H9 (cell line): ENCODE measurements around the gene VCAN. TPM values are rescaled to one million over a fixed set of nuclear protein-coding genes. Genes with fewer than 3 reads are reported as not detected.
A peak's percentile ranks its signal among the peaks of the same experiment; 100 is the strongest.

Experiments used
- DNase-seq: peaks from one replicate; pipeline ENCODE4 v3.0.0-alpha.2; 2017
- H2AFZ ChIP-seq: one replicate; pipeline ENCODE4 v1.6.1; 2013; ENCODE audit warnings: mild to moderate bottlenecking, low read length, control low read depth, moderate library complexity
- H2AK5ac ChIP-seq: 2 replicates; pipeline ENCODE4 v1.6.1; 2013; ENCODE audit warnings: low read length, control low read depth, mixed read lengths; ENCODE audit not compliant: insufficient read length
- H2BK120ac ChIP-seq: one replicate; pipeline ENCODE4 v1.6.1; 2013; ENCODE audit warnings: low read depth, mild to moderate bottlenecking, low read length, control low read depth, inconsistent platforms; ENCODE audit not compliant: poor library complexity, severe bottlenecking
- H2BK12ac ChIP-seq: 2 replicates; pipeline ENCODE4 v1.6.1; 2013; ENCODE audit warnings: low read length, control low read depth, mixed read lengths, low read depth; ENCODE audit not compliant: insufficient read length
- H2BK15ac ChIP-seq: 2 replicates; pipeline ENCODE4 v1.6.1; 2013; ENCODE audit warnings: low read depth, low read length, control low read depth
- H2BK20ac ChIP-seq: one replicate; pipeline ENCODE4 v1.6.1; 2013; ENCODE audit warnings: low read depth, mild to moderate bottlenecking, low read length, control low read depth, inconsistent platforms; ENCODE audit not compliant: poor library complexity, severe bottlenecking
- H2BK5ac ChIP-seq: 2 replicates; pipeline ENCODE4 v1.6.1; 2013; ENCODE audit warnings: low read length, control low read depth, mixed read lengths; ENCODE audit not compliant: insufficient read length
- H3K14ac ChIP-seq: 2 replicates; pipeline ENCODE4 v1.6.1; 2013; ENCODE audit warnings: low read length, control low read depth; ENCODE audit not compliant: insufficient read depth
- H3K18ac ChIP-seq: 2 replicates; pipeline ENCODE4 v1.6.1; 2013; ENCODE audit warnings: low read depth, mild to moderate bottlenecking, mixed read lengths, low read length, control low read depth; ENCODE audit not compliant: insufficient read length
- H3K23ac ChIP-seq: 2 replicates; pipeline ENCODE4 v1.6.1; 2013; ENCODE audit warnings: low read length, control low read depth, mixed read lengths, low read depth; ENCODE audit not compliant: insufficient read length
- H3K23me2 ChIP-seq: 2 replicates; pipeline ENCODE4 v1.6.1; 2013; ENCODE audit warnings: low read depth, mild to moderate bottlenecking, mixed read lengths, low read length, control low read depth; ENCODE audit not compliant: insufficient read length, poor library complexity, severe bottlenecking
- H3K27ac ChIP-seq: 2 replicates; pipeline ENCODE4 v1.5.1; 2013; ENCODE audit warnings: low read length, control low read depth, mixed read lengths, low read depth; ENCODE audit not compliant: insufficient read length
- H3K27me3 ChIP-seq: 2 replicates; pipeline ENCODE4 v1.6.1; 2013; ENCODE audit warnings: low read length, control low read depth, inconsistent platforms; ENCODE audit not compliant: insufficient read depth
- H3K4ac ChIP-seq: 2 replicates; pipeline ENCODE4 v1.6.1; 2013; ENCODE audit warnings: low read depth, mild to moderate bottlenecking, control low read depth, inconsistent platforms, low read length, moderate library complexity
- H3K4me1 ChIP-seq: 2 replicates; pipeline ENCODE4 v1.6.1; 2013; ENCODE audit warnings: low read length, control low read depth, inconsistent platforms; ENCODE audit not compliant: insufficient read depth
- H3K4me2 ChIP-seq: 2 replicates; pipeline ENCODE4 v1.6.1; 2013; ENCODE audit warnings: low read length, control low read depth, mixed read lengths; ENCODE audit not compliant: insufficient read length, insufficient read depth
- H3K56ac ChIP-seq: 2 replicates; pipeline ENCODE4 v1.6.1; 2013; ENCODE audit warnings: low read depth, mild to moderate bottlenecking, mixed read lengths, low read length, control low read depth; ENCODE audit not compliant: insufficient read length
- H3K79me1 ChIP-seq: 2 replicates; pipeline ENCODE4 v1.6.1; 2013; ENCODE audit warnings: low read depth, mild to moderate bottlenecking, moderate library complexity, low read length, control low read depth, inconsistent platforms; ENCODE audit not compliant: insufficient read depth, poor library complexity, severe bottlenecking
- H3K79me2 ChIP-seq: 2 replicates; pipeline ENCODE4 v1.6.1; 2013; ENCODE audit warnings: low read length, control low read depth, inconsistent platforms; ENCODE audit not compliant: insufficient read depth
- H3K9ac ChIP-seq: 2 replicates; pipeline ENCODE4 v1.6.1; 2013; ENCODE audit warnings: low read length, control low read depth, mixed read lengths; ENCODE audit not compliant: insufficient read length; ENCODE audit errors: extremely low read depth
- H3K9me3 ChIP-seq: one replicate; pipeline ENCODE4 v1.6.1; 2013; ENCODE audit warnings: low read depth, low read length, inconsistent platforms; ENCODE audit not compliant: control insufficient read depth
- H3T11ph ChIP-seq: one replicate; pipeline ENCODE4 v1.6.1; 2013; ENCODE audit warnings: mild to moderate bottlenecking, low read length, control low read depth, inconsistent platforms
- H4K20me1 ChIP-seq: one replicate; pipeline ENCODE4 v1.6.1; 2013; ENCODE audit not compliant: control insufficient read depth, insufficient read length, insufficient read depth
- H4K5ac ChIP-seq: 2 replicates; pipeline ENCODE4 v1.6.1; 2013; ENCODE audit warnings: low read depth, mild to moderate bottlenecking, mixed read lengths, low read length, control low read depth; ENCODE audit not compliant: insufficient read length
- H4K8ac ChIP-seq: replicated peaks from 2 replicates; pipeline ENCODE4 v1.6.1; 2013; ENCODE audit warnings: low read length, control low read depth, mixed read lengths, low read depth; ENCODE audit not compliant: insufficient read length
- H4K91ac ChIP-seq: 2 replicates; pipeline ENCODE4 v1.6.1; 2013; ENCODE audit warnings: low read depth, mild to moderate bottlenecking, moderate library complexity, mixed read lengths, low read length, control low read depth; ENCODE audit not compliant: insufficient read length
- H3K27ac Mint-ChIP-seq, 3 experiments: 2 replicates in 2 of 3; 3 replicates in 1 of 3; pipeline ENCODE4 v1.8.0; 2020 to 2021; ENCODE audit warnings: mixed read lengths in 3 of 3, mild to moderate bottlenecking in 1 of 3, moderate library complexity in 1 of 3
- H3K27me3 Mint-ChIP-seq: 2 replicates; pipeline ENCODE4 v1.8.0; 2021; ENCODE audit warnings: low read depth, mild to moderate bottlenecking, moderate library complexity, mixed read lengths
- H3K36me3 Mint-ChIP-seq, 3 experiments: 2 replicates in 2 of 3; 3 replicates in 1 of 3; pipeline ENCODE4 v1.8.0; 2020 to 2021; ENCODE audit warnings: low read depth in 3 of 3, mixed read lengths in 3 of 3; ENCODE audit not compliant: insufficient read depth in 1 of 3
- H3K4me1 Mint-ChIP-seq, 2 experiments: 2 replicates each; pipeline ENCODE4 v1.8.0; 2020; ENCODE audit warnings: mixed read lengths in 2 of 2
- H3K4me3 Mint-ChIP-seq, 2 experiments: 2 replicates in 1 of 2; 3 replicates in 1 of 2; pipeline ENCODE4 v1.8.0; 2020 to 2021; ENCODE audit warnings: mild to moderate bottlenecking in 2 of 2, mixed read lengths in 2 of 2, moderate library complexity in 1 of 2
- H3K9me3 Mint-ChIP-seq, 2 experiments: 2 replicates in 1 of 2; 3 replicates in 1 of 2; pipeline ENCODE4 v1.8.0; 2020; ENCODE audit warnings: mild to moderate bottlenecking in 2 of 2, mixed read lengths in 2 of 2, moderate library complexity in 1 of 2
- WGBS: extraction: QIAGEN DNeasy Blood & Tissue Kit; methylation state at CpG from one replicate; pipeline ENCODE4 v1.1.7; 2013; ENCODE audit warnings: missing lambda C conversion rate, low lambda C conversion rate, mixed read lengths; ENCODE audit not compliant: insufficient read length; ENCODE audit errors: extremely low coverage; 5-methylcytosine and 5-hydroxymethylcytosine counted together
- total RNA-seq: library from RNA; stranded (reverse); gene quantifications from 2 replicates; pipeline ENCODE4 v1.2.1, GENCODE V29; 2021
- TF ChIP-seq, protein P1 (sequence below): fragments of 200-600 bp; sonication (generic); conservative IDR thresholded peaks from 3 replicates; pipeline ENCODE4 v1.8.0; 2021; ENCODE audit warnings: antibody characterized with exemption, mild to moderate bottlenecking

The VCAN gene
- total RNA-seq, 1 experiment from 2014 or later = 278 TPM

DNA sequence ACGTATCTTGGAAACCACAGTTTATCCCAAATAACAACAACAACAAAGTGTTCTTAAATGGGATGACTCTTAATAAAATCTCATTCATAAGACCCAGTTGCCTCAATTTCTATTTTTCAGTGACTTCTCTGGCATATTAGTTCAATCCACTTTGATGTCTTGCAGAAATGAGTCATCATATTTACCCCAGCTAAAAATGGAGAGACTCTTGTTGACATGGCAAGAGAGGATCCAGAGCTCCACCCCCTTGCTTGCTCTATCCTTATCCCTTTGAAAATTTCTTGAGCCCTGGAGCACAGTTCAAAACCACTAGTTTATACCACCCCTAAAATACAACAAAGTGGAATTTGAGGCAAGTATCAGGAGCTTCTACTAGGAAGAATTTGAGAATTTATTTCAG, 20.8 kb downstream of the VCAN start:
- H3K36me3 Mint-ChIP-seq = peaks cover 23 to 74% (median 25%) of the 10 kb centered on the region in 3 experiments; a peak in 6 of 7 replicates

More for the DNA sequence above, 20.8 kb downstream of the VCAN start:
- Histone ChIP-seq H4K8ac (no peak overlapping the region), H2AFZ (no peak overlapping the region), H3K14ac (no peak overlapping the region), H4K20me1 (no peaks in the 10 kb centered on the region), H2AK5ac (no peak overlapping the region), H3K27ac (no peak overlapping the region), H3K9ac (no peak overlapping the region), H2BK20ac (no peak overlapping the region), H3K4ac (no peak overlapping the region), H3T11ph (no peak overlapping the region), H3K56ac (no peak overlapping the region), H3K9me3 (no peaks in the 10 kb centered on the region), H3K23ac (no peak overlapping the region), H3K4me1 (peaks cover 9% of the 10 kb centered on the region; the same call in 1 of the 2 replicates), H2BK5ac (no peak overlapping the region), H4K91ac (no peak overlapping the region), H3K23me2 (no peaks in the 10 kb centered on the region), H3K4me2 (no peak overlapping the region), H3K27me3 (no peaks in the 10 kb centered on the region), H2BK120ac (no peak overlapping the region), H2BK15ac (no peak overlapping the region), H4K5ac (no peak overlapping the region), H3K18ac (no peak overlapping the region), H3K79me1 (peaks cover 6% of the 10 kb centered on the region), H3K79me2 (0 out of 2 replicates have a peak, but pooled peaks cover 2% of the 10 kb centered on the region), H2BK12ac (no peak overlapping the region)
- WGBS = no CpG with 5 or more reads among the region's 1 CpG
- H3K4me3 Mint-ChIP-seq = no peak overlapping the region
- TF ChIP-seq, protein P1, sequence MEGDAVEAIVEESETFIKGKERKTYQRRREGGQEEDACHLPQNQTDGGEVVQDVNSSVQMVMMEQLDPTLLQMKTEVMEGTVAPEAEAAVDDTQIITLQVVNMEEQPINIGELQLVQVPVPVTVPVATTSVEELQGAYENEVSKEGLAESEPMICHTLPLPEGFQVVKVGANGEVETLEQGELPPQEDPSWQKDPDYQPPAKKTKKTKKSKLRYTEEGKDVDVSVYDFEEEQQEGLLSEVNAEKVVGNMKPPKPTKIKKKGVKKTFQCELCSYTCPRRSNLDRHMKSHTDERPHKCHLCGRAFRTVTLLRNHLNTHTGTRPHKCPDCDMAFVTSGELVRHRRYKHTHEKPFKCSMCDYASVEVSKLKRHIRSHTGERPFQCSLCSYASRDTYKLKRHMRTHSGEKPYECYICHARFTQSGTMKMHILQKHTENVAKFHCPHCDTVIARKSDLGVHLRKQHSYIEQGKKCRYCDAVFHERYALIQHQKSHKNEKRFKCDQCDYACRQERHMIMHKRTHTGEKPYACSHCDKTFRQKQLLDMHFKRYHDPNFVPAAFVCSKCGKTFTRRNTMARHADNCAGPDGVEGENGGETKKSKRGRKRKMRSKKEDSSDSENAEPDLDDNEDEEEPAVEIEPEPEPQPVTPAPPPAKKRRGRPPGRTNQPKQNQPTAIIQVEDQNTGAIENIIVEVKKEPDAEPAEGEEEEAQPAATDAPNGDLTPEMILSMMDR = no peak
- no peaks in the 10 kb centered on the region for H3K9me3 Mint-ChIP-seq
- H3K27ac Mint-ChIP-seq = 0 out of 7 replicates have a peak overlapping the region, but pooled peaks of 1 of the 3 experiments have one; percentile 27
- H3K27me3 Mint-ChIP-seq = no peaks in the 10 kb centered on the region
- DNase-seq = no peak
- H3K4me1 Mint-ChIP-seq = peaks cover 40 to 42% of the 10 kb centered on the region in 2 experiments
